ENCODE results near the gene EIF4ENIF1. TPM values are rescaled to one million over a fixed set of nuclear protein-coding genes. Genes with fewer than 3 reads are reported as not detected.
A peak's percentile ranks its signal among the peaks of the same experiment; 100 is the strongest.

The EIF4ENIF1 gene
- total and polyA plus RNA-seq, 9 of the 15 experiments (the other 6 are each of a cell fraction or from before 2014, with no cell fraction given), result 2.5 to 24.9 (median 15.8) TPM

DNA sequence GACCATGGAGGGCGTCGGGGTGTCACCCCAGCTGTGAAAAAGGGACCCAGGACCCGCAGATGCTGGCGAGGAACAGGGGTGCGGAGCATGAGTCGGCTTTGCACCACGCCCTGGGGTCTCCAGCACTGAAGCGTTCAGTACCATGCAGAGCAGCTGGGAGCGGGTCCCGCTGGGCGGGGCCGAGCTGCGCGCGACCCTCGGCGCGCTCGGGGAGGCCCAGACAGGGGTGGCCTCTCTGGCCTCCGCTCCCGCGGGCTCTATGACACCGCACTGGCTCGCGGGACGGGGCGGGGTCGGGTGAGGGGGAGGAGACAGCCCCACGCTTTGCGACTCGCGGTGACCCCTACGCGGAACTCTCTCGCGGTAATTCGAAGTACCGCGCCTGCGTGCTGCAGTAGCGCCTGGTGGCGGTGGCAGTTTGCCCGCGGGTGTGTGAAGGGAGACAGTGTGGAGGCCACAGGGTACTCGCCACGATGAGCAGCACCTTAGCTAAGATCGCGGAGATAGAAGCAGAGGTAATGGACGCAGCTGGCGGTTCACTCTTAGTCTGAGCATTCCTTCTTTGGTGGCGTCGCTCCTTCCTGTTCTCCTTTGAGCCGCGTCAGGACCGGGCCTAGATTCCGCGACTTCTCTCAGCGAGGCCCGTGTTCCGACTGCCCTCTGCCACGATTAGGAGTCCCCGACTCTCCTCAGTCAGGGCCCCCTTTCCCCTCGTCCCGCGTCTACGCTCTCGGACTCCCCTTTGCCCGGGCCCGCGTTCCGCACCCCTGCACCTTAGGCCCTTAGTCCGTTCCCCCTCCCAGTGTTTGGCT lies 90.2 kb downstream of the EIF4ENIF1 start, which contains the start of gene DRG1 (continued):
- TF ChIP-seq, protein P1, sequence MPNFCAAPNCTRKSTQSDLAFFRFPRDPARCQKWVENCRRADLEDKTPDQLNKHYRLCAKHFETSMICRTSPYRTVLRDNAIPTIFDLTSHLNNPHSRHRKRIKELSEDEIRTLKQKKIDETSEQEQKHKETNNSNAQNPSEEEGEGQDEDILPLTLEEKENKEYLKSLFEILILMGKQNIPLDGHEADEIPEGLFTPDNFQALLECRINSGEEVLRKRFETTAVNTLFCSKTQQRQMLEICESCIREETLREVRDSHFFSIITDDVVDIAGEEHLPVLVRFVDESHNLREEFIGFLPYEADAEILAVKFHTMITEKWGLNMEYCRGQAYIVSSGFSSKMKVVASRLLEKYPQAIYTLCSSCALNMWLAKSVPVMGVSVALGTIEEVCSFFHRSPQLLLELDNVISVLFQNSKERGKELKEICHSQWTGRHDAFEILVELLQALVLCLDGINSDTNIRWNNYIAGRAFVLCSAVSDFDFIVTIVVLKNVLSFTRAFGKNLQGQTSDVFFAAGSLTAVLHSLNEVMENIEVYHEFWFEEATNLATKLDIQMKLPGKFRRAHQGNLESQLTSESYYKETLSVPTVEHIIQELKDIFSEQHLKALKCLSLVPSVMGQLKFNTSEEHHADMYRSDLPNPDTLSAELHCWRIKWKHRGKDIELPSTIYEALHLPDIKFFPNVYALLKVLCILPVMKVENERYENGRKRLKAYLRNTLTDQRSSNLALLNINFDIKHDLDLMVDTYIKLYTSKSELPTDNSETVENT (CRISPR knock-in tag; IDR thresholded peaks at IDR 0.05), result peak; percentile 40; the same call in 1 of the 2 replicates
- TF ChIP-seq, protein P2, sequence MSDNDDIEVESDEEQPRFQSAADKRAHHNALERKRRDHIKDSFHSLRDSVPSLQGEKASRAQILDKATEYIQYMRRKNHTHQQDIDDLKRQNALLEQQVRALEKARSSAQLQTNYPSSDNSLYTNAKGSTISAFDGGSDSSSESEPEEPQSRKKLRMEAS (CRISPR knock-in tag; IDR thresholded peaks at IDR 0.05), result peak; percentile 61
- TF ChIP-seq ZNF589 (CRISPR knock-in tag; IDR thresholded peaks at IDR 0.05; ENCODE audit: low read depth) (no peak), RBM25 (IDR thresholded peaks at IDR 0.05; ENCODE audit: low read depth, low read length, severe bottlenecking) (peak; percentile 71), TAF1 (IDR thresholded peaks at IDR 0.05; ENCODE audit: control insufficient read depth, extremely low read depth, insufficient read depth, low read length, severe bottlenecking) (peak; percentile 85), ARID2 (IDR thresholded peaks at IDR 0.05) (0 out of 2 replicates have a peak, but pooled peaks have one; percentile 10), BHLHE40 (IDR thresholded peaks at IDR 0.05; ENCODE audit: low read length) (peak; percentile 51), ZBTB7A (IDR thresholded peaks at IDR 0.05; ENCODE audit: borderline replicate concordance, control insufficient read depth, low read depth, low read length) (peak; percentile 94), CCNT2 (IDR thresholded peaks at IDR 0.05; ENCODE audit: borderline replicate concordance, extremely low read depth, insufficient read length, low read depth, low read length) (peak; percentile 60), CREBBP (IDR thresholded peaks at IDR 0.05; ENCODE audit: low read depth, low read length) (no peak), KDM4B (IDR thresholded peaks at IDR 0.05; ENCODE audit: borderline replicate concordance in 2 of 2, low read depth in 1 of 2) (peak in 1 of 2 experiments; percentile 48; a peak in 1 of 4 replicates), ZNF766 (CRISPR knock-in tag; conservative IDR thresholded peaks at IDR 0.05) (no peak), BDP1 (IDR thresholded peaks at IDR 0.05; ENCODE audit: insufficient read depth, insufficient read length) (no peak), CHD2 (IDR thresholded peaks at IDR 0.05; ENCODE audit: low read depth, low read length) (peak; percentile 95), SMARCA5 (IDR thresholded peaks at IDR 0.05) (no peak), SMC3 (conservative IDR thresholded peaks at IDR 0.05; ENCODE audit: insufficient read depth, low read depth, low read length) (no peak)
- TF ChIP-seq, protein P3, sequence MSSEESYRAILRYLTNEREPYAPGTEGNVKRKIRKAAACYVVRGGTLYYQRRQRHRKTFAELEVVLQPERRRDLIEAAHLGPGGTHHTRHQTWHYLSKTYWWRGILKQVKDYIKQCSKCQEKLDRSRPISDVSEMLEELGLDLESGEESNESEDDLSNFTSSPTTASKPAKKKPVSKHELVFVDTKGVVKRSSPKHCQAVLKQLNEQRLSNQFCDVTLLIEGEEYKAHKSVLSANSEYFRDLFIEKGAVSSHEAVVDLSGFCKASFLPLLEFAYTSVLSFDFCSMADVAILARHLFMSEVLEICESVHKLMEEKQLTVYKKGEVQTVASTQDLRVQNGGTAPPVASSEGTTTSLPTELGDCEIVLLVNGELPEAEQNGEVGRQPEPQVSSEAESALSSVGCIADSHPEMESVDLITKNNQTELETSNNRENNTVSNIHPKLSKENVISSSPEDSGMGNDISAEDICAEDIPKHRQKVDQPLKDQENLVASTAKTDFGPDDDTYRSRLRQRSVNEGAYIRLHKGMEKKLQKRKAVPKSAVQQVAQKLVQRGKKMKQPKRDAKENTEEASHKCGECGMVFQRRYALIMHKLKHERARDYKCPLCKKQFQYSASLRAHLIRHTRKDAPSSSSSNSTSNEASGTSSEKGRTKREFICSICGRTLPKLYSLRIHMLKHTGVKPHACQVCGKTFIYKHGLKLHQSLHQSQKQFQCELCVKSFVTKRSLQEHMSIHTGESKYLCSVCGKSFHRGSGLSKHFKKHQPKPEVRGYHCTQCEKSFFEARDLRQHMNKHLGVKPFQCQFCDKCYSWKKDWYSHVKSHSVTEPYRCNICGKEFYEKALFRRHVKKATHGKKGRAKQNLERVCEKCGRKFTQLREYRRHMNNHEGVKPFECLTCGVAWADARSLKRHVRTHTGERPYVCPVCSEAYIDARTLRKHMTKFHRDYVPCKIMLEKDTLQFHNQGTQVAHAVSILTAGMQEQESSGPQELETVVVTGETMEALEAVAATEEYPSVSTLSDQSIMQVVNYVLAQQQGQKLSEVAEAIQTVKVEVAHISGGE (CRISPR knock-in tag; IDR thresholded peaks at IDR 0.05), result peak in 1 of 3 experiments; percentile 49; a peak in 1 of 6 replicates
- TF ChIP-seq, protein P4, sequence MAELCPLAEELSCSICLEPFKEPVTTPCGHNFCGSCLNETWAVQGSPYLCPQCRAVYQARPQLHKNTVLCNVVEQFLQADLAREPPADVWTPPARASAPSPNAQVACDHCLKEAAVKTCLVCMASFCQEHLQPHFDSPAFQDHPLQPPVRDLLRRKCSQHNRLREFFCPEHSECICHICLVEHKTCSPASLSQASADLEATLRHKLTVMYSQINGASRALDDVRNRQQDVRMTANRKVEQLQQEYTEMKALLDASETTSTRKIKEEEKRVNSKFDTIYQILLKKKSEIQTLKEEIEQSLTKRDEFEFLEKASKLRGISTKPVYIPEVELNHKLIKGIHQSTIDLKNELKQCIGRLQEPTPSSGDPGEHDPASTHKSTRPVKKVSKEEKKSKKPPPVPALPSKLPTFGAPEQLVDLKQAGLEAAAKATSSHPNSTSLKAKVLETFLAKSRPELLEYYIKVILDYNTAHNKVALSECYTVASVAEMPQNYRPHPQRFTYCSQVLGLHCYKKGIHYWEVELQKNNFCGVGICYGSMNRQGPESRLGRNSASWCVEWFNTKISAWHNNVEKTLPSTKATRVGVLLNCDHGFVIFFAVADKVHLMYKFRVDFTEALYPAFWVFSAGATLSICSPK (IDR thresholded peaks at IDR 0.05; ENCODE audit: borderline replicate concordance), result no peak
